ENCODE data around the gene GDPD5.
A peak's percentile ranks its signal among the peaks of the same experiment; 100 is the strongest.

GDPD5 gene

DNA sequence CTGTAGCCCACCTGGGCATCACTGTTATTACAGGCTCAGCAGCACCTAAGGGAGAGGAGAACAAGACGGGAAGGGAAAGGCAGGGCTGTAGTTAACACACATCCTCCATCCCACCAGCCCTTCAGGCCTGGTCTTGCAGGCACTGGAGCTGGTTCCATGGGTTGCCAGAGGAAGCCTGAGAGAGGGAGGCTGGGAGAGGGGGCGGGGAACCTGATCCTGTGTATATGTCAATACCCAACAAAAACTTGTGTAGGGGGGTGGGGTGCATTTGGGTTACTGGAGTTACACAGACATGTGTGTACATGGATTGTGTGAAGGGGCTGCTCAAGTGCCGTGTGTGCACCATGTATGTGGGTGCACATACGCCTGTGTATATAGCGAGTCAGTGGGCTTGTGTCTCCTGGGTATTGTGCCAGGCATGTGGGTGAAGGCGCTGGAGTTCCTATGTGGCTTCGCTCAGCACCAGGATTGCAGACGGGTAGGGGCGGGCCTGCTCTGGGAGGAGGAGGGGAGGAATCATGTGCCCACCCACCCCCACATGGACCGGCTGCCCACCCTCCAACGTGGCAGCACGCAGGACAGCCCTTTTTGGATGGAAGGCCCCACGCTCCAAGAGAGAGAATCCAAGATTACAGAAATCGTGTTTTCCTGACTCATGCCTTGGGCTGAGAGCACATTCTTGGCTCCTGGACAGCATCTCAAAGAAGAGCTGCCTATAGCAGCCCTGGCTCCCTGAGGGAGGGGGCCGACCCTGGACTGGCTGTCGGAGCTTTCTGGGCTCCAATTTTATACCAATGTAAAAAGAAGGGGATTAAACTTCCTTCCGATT is 32.1 kb upstream of the GDPD5 start:
- no peak for DNase-seq (ENCODE audit: low read depth, low spot score)

DNA sequence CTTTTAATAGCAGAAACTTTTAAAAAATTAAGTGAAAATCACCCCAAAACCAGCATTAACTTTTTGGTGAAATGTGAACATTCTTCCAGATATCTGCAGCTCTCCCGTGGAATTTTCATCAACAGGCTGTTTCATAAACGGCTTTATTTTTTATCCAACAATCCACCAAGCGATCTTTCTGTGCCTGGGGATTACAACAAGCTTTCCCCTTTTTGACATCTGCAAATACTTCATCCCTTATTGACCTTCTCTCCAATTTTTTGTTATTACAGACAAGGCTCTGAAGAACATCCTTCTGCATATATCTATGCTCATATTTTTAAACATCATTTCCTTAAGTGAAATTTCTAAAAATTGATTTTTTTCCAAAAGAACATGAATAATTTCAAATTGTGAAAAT is 30.5 kb upstream of the GDPD5 start:
- no peak for DNase-seq (ENCODE audit: low read depth, low spot score)

DNA sequence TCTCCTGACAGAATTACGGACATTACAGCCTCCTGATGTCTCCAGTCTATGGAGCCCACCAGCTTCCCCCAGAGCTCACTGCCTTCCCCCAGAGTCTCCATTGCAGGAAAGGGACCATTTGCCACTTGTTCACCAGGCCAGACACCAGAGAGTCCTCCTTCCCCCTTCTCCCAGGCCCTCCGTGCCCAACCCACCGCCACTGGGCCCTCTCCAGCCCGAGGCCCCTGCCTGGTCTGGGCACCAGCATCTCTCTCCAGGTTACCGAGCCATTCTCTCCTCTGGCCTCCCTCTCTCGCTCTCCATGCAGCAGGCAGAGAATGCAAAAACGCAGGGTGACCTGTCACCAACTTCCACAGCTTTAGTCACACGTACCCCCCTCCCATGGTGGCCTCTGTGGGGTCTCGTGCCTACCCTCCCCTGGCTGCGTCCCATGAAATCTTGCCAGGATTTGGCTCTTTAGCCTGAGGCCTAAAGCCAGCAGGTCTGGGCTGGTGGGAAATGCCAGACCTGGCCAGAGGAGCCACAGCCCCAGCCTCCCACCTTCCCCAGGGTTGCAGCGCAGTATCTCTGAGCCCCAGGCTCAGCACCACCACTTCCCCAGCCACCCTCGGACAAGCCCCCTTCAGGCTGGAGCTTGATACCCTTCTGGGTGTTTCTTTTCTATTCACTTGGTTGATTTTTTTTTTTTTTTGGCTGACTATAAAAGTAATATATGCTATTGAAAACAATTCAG is 29.5 kb upstream of the GDPD5 start:
- DNase-seq (ENCODE audit: low read depth, low spot score), result no peak

DNA sequence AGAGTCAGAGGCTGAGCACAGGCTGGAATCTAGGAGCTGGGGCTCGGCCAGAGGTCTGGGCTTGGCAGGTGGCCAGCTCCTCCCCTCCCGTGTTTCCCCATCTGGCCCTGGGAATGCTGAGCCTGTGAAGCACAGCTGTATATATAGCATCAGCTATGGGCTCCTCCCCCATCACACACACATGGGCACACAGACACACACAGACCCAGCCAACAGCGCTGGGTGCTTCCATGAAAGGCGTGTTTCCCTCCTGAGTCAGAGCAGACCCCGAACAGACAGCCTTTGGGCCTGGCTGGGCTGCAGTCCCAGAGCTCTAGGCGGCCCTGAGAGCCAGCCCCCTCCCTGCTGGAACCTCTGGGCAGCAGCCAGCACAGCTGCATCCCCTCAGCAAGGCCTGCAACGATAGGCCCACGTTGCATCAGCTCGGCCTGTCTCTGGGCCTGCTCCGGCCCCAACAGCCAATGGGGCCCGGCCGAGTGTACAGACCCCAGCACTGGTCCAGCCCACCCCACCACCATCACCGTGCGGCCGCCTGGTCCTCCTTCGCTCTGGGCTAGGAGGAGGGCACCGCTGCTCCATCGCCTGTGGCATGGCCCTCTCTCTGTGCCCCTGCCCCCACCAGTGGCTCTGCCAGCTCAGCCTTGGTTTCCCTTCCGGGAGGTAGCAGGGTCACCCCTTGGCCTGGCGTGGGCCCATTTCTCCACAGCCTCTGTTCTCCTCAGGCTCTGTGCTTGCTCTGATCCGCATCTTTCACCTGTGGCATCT is 28.7 kb upstream of the GDPD5 start:
- DNase-seq (ENCODE audit: low read depth, low spot score), result peak; percentile 97

DNA sequence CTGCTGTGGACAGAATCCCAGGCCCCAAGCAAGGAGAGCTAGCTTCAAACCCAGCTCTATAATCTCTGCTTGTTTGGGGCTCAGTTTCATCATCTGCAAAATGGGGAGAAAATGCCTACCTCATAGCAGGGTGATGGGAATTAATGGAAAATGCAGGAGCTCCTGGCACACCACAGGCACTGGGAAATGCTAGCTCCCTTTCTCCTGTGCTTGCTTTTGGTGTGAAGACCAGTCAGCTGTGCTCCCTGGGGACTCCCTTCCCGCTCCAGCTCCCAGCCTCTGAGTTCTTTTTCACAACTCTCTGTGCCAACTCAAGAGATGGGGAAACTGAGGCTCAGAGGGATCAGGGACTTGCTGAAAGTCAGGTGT is 28.1 kb upstream of the GDPD5 start:
- no peak for DNase-seq (ENCODE audit: low read depth, low spot score)

DNA sequence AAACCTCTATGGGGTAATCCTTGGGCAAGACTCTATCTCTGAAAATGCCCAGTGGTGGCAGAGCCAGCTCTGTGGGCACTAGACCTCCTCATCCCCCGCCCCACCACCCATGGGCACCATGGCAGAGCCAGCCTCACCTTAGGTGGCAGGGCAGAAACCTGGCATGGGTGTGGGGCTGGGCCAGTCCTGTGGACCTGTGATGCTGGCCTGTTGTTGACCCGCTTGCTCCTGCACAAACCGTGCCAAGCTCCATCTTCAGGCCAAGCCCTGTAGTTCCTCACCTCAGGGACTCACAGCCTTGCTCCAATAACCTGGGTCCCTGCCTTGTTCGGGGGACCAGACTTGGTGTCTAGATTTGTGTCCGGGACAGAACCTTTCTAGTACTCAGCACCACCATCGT is 27.4 kb upstream of the GDPD5 start:
- no peak for DNase-seq (ENCODE audit: low read depth, low spot score)

DNA sequence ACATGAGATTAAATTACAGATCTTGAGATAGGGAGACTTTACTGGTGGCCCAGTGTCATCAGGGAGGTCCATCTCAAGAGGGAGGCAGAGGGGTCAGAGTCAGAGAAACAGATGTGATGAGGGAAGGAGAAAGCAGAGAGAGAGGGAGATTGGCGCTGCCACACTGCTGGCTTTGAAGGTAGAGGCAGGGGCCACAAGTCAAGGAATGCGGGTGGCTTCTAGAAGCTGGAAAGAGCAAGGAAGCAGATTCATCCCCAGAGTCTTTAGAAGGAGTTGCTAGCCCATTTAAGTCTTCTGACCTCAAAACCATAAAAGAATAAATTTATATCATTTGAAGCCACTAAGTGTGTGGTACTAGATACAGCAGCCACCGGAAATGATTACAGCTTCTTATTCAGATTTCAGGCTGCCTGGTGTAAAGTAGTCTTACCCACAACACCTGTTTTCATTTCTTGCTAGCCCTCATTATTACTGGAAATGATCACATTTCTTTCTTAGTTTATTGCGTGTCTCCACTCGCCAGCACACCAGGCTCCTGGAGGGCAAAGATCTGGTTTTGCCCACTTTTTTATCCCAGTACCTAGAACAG is 23.7 kb upstream of the GDPD5 start:
- no peak for DNase-seq (ENCODE audit: low read depth, low spot score)

DNA sequence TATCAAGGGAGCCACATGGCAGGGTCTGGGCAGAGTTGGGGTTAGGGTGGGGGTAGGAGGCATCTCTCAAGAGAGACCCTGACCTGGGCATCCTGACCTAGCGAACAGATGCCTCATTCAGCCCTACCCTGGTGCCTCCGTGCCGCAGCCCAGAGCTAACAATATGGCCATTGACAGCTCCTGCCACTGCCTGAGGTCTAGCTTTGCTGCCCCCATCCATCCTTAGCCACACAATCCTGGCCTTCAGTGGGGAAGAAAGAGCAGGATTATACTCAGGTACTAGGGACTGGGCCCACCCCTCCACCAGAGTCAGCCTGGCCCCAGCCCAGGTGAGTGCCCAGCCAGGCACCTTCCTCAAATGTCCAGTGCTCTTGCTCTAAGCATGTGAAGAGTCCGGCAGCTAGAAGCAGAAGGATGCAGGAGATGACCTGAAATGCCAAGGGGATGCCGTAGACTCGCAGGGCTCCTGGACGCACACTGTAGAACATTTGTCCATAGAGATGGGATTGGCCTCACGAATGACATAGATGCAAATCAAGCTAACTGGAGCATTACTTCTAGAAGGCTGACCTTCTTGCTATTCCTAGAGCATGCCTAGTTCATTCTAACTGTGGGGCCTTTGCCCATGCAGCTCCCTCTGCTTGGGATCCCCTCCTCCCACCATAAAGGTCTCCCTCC is 23.0 kb upstream of the GDPD5 start:
- DNase-seq (ENCODE audit: low read depth, low spot score), result no peak

DNA sequence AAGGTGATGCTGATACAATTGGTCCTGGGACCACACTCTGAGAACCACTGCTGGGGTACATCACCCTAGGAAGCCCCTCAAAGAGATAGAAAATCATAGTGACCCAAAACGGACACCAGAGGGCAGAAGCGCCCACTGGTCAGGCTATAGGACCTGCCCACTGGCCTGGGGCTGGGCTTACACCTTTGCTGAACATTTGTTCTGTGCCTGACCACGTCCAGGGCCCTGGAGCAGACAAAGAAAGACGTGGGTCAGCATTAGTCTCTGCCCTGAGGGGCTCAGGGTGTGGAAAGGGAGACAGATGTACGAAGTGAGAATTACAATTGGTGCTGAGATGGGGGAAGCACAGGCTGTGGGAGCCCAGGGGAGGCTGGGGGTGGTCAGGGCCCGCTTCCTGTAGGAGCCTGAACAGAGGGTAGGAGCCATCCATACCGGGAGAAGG is 21.9 kb upstream of the GDPD5 start:
- DNase-seq (ENCODE audit: low read depth, low spot score), result peak; percentile 87

DNA sequence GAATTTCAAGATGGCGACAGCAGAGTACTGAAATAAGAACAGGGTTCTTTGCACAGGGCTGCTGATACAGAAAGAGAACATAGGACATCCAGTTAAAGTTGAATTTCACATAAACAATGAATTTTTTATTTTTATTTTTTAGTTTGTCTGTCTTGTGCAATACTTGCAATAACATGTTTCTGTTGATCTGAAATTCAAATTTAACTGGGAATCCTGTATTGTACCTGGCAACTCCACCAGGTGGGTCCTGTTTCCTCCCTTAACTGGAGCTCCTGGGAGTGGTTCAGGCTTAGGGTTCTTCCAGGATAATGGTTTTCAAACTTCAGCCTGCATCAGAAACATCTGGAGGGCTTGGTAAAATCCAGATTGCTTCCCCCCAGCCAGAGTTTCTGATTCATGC is 21.4 kb upstream of the GDPD5 start:
- no peak for DNase-seq (ENCODE audit: low read depth, low spot score)

DNA sequence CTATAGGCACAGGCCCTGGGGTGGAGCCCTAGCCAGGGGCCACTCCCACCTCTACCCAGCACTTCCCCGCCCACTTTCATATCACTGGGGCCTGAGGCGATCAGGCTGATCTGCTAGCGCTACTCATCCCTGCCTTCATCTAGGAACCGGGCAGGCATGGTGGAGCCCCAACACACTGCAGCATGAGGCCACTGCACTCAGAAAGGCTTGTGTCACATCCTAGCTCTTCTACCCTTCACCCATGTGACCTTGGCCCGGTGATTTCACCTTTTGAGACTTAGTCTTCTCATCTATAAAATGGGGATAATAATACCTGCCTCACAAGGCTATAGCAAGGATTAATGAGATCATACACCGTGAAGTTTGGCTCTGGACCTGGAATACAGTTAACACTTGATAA is 18.1 kb upstream of the GDPD5 start:
- DNase-seq (ENCODE audit: low read depth, low spot score), result no peak

DNA sequence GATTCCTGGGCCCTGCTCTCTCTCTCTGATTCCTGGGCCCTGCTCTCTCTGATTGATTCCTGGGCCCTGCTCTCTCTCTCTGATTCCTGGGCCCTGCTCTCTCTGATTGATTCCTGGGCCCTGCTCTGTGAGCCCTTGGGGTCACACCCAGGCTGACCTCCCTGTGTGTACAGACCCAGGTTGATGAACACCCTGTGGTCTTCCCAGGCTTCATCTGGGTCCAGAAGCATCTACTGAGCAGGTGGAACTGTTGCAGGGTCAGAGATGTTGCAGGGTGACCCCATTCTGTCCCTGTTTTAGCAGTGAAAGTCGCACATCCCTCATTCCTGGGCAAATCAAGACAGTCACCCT is 16.3 kb upstream of the GDPD5 start:
- DNase-seq (ENCODE audit: low read depth, low spot score), result no peak

DNA sequence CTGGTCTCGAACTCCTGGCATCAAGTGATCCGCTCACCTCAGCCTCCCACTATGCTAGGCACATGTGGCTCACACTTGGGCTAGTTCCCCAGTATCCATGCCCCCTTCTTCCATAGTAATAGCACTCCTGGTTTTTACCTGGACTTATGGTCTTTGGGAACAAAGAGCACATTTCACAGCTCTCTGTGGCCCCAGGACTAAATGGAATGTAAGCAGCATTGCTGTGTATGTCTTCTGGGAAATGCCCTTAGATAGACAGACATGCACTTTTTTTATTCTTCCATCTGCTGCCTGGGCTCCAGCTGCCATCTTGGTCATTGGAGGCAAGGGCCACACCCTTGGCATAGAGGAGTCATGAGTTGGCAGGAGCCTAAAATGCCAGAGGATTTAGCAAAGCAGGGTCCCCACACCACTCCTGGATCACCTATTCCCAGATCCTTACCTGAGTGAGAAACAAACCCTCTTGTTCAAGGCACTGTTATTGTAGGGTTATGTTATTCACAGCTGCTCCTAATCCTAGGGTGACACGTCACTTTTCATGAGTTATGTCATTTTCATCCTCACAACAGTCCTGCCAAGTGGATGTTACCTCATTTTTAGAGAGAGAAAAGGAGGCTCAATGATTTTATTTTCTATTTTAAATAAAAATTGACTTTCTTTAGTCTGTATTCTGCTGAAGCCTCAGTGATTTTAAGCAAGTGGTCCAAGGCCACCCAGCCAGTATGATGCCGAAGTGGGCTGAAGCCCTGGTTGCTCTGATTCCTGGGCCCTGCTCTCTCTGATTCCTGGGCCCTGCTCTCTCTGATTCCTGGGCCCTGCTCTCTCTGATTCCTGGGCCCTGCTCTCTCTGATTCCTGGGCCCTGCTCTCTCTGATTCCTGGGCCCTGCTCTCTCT is 15.7 kb upstream of the GDPD5 start:
- no peak for DNase-seq (ENCODE audit: low read depth, low spot score)

DNA sequence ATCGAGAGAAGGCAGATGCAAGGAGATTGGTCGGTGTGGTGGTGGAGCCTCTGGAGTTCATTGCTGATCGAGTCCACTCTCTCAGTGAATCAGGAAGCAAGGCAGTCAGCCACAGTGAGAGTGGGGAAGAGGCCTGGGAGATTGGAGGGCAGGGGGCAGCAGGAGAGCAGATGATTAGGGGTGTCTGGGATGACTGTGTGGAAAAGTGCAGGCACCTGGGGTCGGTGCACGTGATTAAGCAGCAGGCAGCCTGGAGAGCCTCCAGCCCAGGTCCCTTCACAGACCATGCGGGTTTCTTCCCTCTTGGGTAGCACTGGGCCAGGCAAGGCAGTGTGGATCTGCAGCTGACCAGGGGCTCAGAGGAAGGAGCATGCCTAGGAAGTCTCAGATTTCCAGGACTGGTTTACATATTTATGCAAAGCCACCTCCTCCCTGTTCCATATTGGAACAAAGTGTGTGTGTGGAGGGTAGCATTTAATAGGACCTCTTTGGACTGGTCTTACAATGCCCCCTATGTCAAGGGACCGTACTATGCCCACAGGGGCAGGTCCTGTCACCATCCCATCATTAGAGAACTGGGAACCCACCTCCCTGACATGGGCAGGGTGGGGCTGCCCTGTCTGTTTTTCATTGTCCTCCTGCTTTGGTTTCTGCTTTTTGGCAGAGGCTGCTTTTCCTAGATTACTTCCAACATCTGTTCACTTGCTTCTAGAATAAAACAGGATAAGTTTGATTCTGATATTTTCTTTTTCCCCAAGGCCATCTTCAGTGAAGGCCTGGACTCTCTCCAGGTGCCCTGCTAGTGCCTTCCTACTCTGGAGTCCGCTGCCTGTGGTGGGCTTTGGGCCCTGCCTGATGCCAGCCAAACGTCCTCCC is 14.0 kb upstream of the GDPD5 start:
- DNase-seq (ENCODE audit: low read depth, low spot score), result no peak

DNA sequence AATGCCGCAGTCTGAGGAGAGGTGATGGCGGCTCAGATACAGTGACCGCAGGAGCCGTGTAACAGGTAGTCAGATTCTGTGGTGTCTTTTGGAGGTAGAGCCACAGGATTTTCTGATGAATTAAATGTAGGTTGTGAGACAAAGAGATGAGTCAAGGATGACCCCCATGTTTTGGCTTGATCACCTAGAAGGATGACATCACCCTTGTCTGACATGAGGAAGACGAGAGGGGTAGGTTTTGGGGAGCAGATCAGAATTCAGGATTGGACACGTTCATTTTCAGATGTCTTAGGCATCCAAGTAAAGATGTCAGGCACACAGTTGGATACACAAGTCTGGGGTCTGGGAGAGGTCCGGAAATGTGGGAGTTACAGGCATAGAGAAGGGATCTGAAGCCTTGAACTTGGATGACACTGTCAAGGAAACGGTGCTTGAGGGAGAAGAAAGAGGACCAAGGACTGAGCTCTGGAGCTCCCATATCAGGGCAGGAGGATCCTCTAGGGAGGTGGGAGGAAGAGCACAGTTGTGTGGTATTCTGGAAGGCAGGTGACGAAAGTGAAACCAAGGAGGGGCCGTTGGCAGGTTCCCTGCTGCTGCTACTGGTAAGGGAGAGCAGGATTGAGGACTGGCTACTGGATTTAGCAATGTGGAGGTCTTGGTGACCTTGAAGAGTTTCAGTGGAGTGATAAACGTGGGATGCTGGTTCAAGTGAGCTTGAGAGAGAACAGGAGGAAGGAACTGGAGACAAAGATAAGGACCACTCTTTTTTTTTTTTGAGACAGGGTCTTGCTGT is 12.6 kb upstream of the GDPD5 start:
- no peak for DNase-seq (ENCODE audit: low read depth, low spot score)

DNA sequence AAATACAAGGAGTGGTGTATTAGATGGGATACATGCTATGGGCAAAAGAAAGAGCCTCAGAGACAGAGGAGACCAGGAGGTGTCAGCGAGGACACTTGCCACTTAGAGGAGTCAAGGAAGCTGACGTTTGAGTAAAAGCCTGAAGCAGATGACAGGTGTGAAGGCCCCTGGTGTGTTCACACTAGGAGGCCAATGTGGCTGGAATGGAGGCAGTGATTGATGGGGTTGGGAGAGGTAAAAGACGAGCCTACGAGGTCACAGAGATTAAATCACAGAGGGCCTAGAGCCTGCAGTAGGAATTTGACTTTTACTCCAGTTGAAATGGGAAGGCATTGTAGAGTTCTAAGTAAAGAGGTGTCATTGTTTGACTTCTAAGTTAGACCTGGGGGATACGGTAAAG is 12.0 kb upstream of the GDPD5 start:
- DNase-seq (ENCODE audit: low read depth, low spot score), result peak; percentile 79

DNA sequence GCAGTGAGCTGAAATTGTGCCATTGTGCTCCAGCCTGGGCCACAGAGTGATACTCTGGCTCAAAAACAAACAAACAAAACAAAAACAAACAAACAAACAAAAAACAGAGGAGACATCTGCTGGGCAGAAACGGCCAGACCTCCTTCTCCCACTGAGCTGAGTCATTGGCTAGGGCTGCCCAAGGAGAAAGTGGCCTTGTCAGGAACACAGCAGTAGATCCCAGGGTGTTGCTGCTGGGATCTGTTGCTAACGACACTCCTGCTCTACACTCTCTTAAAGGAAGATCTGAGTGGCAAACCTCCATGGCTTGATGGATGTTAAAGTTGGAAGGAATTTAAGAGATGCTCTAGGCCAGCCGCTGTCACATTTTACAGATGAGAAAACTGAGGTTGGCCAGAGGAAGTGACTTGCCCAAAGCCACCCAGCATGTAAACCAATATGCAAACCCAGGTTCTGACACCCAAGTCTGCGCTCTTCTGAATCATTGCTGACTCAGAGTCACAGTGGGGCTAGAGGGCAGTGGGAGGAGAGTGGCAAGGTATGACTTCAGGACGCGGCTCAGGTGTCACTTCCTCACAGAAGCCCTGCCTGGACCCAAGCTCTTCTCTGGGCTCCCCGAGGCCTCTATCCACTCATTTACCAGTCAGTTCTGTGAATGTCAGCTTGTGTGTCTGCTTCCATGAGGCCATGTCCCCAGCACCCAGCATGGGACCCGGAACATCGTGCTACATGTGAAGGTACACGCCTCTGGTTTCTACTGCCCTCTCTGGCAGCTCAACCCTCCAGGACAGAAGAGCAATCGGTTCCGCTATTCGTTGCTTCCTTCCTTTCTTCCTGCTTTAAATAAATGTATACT is 11.3 kb upstream of the GDPD5 start:
- DNase-seq (ENCODE audit: low read depth, low spot score), result no peak

DNA sequence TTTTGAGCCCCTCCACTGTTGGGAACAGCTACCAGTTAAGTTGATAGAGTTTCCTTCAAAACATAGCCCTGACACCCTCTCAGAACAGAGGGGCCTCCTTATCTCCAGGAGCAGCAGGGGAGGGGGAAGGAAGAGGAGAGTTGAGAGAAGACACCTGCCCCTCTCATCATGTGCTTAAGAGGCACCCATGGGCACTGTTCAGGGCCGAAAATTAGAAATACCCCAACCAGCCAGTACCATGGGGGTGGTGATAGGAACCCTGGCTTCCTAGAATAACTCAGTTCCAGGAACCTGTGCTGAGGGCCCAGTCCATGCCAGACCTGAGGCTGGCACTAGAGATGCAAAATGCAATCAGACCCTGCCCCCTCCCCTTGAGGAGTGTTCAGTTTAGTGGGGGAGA is 9.3 kb upstream of the GDPD5 start:
- no peak for DNase-seq (ENCODE audit: low read depth, low spot score)

All from ELF-1 (cell line).